B cell (primary cell): Measurements from ENCODE around the gene SOCS3.

Experiments used
- CTCF ChIP-seq: fragments of 200-600 bp; IDR thresholded peaks from one replicate; pipeline ENCODE4 v1.8.0; 2022; ENCODE audit warnings: antibody characterized with exemption, mild to moderate bottlenecking
- EZH2 ChIP-seq: IDR thresholded peaks from 2 replicates; pipeline ENCODE4 v1.6.1; 2012; ENCODE audit warnings: borderline replicate concordance, low read depth, mild to moderate bottlenecking, moderate library complexity, low read length; ENCODE audit not compliant: insufficient read depth, poor library complexity, severe bottlenecking

- TF ChIP-seq EZH2 (no peak), CTCF (no peak)
These were observed 1.4 kb upstream of the SOCS3 start for GRCh38 chr17:78361225-78361701.
